ENCODE measurements around the gene PLIN4.

Gene PLIN4

GRCh38 chr19:4522291-4523002, 4.2 kb upstream of the PLIN4 start:
- no peaks in the 10 kb centered on the region for H3K27me3 ChIP-seq (replicated peaks; ENCODE audit: control insufficient read depth, insufficient read depth, low read length)
- peaks cover 51% of the 10 kb centered on the region for H3K4me1 ChIP-seq (ENCODE audit: control insufficient read depth, insufficient read depth, low read length)
- H3K4me3 ChIP-seq (ENCODE audit: low read length), result peak overlapping the region; percentile 42
- no peak for DNase-seq (ENCODE audit: low read depth)
- H3K9me3 ChIP-seq (ENCODE audit: control insufficient read depth, low read length), result no peaks in the 10 kb centered on the region
- H3K36me3 ChIP-seq (ENCODE audit: control insufficient read depth, insufficient read depth, low read length, severe bottlenecking), result no peaks in the 10 kb centered on the region
- peak overlapping the region; percentile 81 for H3K9ac ChIP-seq (ENCODE audit: low read length)

- H3K4me3 ChIP-seq (ENCODE audit: low read length), result peak overlapping the region; percentile 42
- H3K9me3 ChIP-seq (ENCODE audit: control insufficient read depth, low read length), result no peaks in the 10 kb centered on the region
- H3K4me1 ChIP-seq (ENCODE audit: control insufficient read depth, insufficient read depth, low read length), result peaks cover 56% of the 10 kb centered on the region
- no peaks in the 10 kb centered on the region for H3K27me3 ChIP-seq (replicated peaks; ENCODE audit: control insufficient read depth, insufficient read depth, low read length)
- no peak for DNase-seq (ENCODE audit: low read depth)
- no peaks in the 10 kb centered on the region for H3K36me3 ChIP-seq (ENCODE audit: control insufficient read depth, insufficient read depth, low read length, severe bottlenecking)
- peak overlapping the region; percentile 81 for H3K9ac ChIP-seq (ENCODE audit: low read length)
Observed at GRCh38 chr19:4521888-4522242, 3.6 kb upstream of the PLIN4 start.

GRCh38 chr19:4521170-4521887, 3.0 kb upstream of the PLIN4 start:
- no peaks in the 10 kb centered on the region for H3K27me3 ChIP-seq (replicated peaks; ENCODE audit: control insufficient read depth, insufficient read depth, low read length)
- peak overlapping the region; percentile 81 for H3K9ac ChIP-seq (ENCODE audit: low read length)
- H3K36me3 ChIP-seq (ENCODE audit: control insufficient read depth, insufficient read depth, low read length, severe bottlenecking), result peaks cover 3% of the 10 kb centered on the region
- peak overlapping the region; percentile 42 for H3K4me3 ChIP-seq (ENCODE audit: low read length)
- no peak for DNase-seq (ENCODE audit: low read depth)
- H3K4me1 ChIP-seq (ENCODE audit: control insufficient read depth, insufficient read depth, low read length), result peaks cover 60% of the 10 kb centered on the region
- H3K9me3 ChIP-seq (ENCODE audit: control insufficient read depth, low read length), result no peaks in the 10 kb centered on the region

- peaks cover 13% of the 10 kb centered on the region for H3K36me3 ChIP-seq (ENCODE audit: control insufficient read depth, insufficient read depth, low read length, severe bottlenecking)
- no peaks in the 10 kb centered on the region for H3K27me3 ChIP-seq (replicated peaks; ENCODE audit: control insufficient read depth, insufficient read depth, low read length)
- no peak overlapping the region for H3K4me3 ChIP-seq (ENCODE audit: low read length)
- H3K9me3 ChIP-seq (ENCODE audit: control insufficient read depth, low read length), result no peaks in the 10 kb centered on the region
- peak overlapping the region; percentile 94 for H3K9ac ChIP-seq (ENCODE audit: low read length)
- DNase-seq (ENCODE audit: low read depth), result no peak
- peaks cover 63% of the 10 kb centered on the region for H3K4me1 ChIP-seq (ENCODE audit: control insufficient read depth, insufficient read depth, low read length)
Observed at GRCh38 chr19:4519521-4520277, 1.4 kb upstream of the PLIN4 start.

- H3K36me3 ChIP-seq (ENCODE audit: control insufficient read depth, insufficient read depth, low read length, severe bottlenecking), result peaks cover 15% of the 10 kb centered on the region
- no peaks in the 10 kb centered on the region for H3K9me3 ChIP-seq (ENCODE audit: control insufficient read depth, low read length)
- H3K9ac ChIP-seq (ENCODE audit: low read length), result peak overlapping the region; percentile 94
- peaks cover 63% of the 10 kb centered on the region for H3K4me1 ChIP-seq (ENCODE audit: control insufficient read depth, insufficient read depth, low read length)
- H3K27me3 ChIP-seq (replicated peaks; ENCODE audit: control insufficient read depth, insufficient read depth, low read length), result no peaks in the 10 kb centered on the region
- DNase-seq (ENCODE audit: low read depth), result no peak
- peak overlapping the region; percentile 85 for H3K4me3 ChIP-seq (ENCODE audit: low read length)
Observed at GRCh38 chr19:4519172-4519496, 848 bp upstream of the PLIN4 start.

- H3K4me1 ChIP-seq (ENCODE audit: control insufficient read depth, insufficient read depth, low read length), result peaks cover 53% of the 10 kb centered on the region
- no peaks in the 10 kb centered on the region for H3K9me3 ChIP-seq (ENCODE audit: control insufficient read depth, low read length)
- no peaks in the 10 kb centered on the region for H3K27me3 ChIP-seq (replicated peaks; ENCODE audit: control insufficient read depth, insufficient read depth, low read length)
- H3K9ac ChIP-seq (ENCODE audit: low read length), result peak overlapping the region; percentile 94
- H3K4me3 ChIP-seq (ENCODE audit: low read length), result peak overlapping the region; percentile 85
- H3K36me3 ChIP-seq (ENCODE audit: control insufficient read depth, insufficient read depth, low read length, severe bottlenecking), result peaks cover 30% of the 10 kb centered on the region
- DNase-seq (ENCODE audit: low read depth), result no peak
Observed at GRCh38 chr19:4517451-4518057, 732 bp downstream of the PLIN4 start.

- H3K9ac ChIP-seq (ENCODE audit: low read length), result peak overlapping the region; percentile 94
- H3K27me3 ChIP-seq (replicated peaks; ENCODE audit: control insufficient read depth, insufficient read depth, low read length), result no peaks in the 10 kb centered on the region
- H3K4me1 ChIP-seq (ENCODE audit: control insufficient read depth, insufficient read depth, low read length), result peaks cover 46% of the 10 kb centered on the region
- no peaks in the 10 kb centered on the region for H3K9me3 ChIP-seq (ENCODE audit: control insufficient read depth, low read length)
- H3K4me3 ChIP-seq (ENCODE audit: low read length), result peak overlapping the region; percentile 85
- DNase-seq (ENCODE audit: low read depth), result no peak
- peaks cover 37% of the 10 kb centered on the region for H3K36me3 ChIP-seq (ENCODE audit: control insufficient read depth, insufficient read depth, low read length, severe bottlenecking)
Observed at GRCh38 chr19:4516939-4517300, 1.4 kb downstream of the PLIN4 start.

- DNase-seq (ENCODE audit: low read depth), result no peak
- peak overlapping the region; percentile 85 for H3K4me3 ChIP-seq (ENCODE audit: low read length)
- peaks cover 41% of the 10 kb centered on the region for H3K4me1 ChIP-seq (ENCODE audit: control insufficient read depth, insufficient read depth, low read length)
- H3K9ac ChIP-seq (ENCODE audit: low read length), result peak overlapping the region; percentile 94
- H3K9me3 ChIP-seq (ENCODE audit: control insufficient read depth, low read length), result no peaks in the 10 kb centered on the region
- H3K27me3 ChIP-seq (replicated peaks; ENCODE audit: control insufficient read depth, insufficient read depth, low read length), result no peaks in the 10 kb centered on the region
- peaks cover 42% of the 10 kb centered on the region for H3K36me3 ChIP-seq (ENCODE audit: control insufficient read depth, insufficient read depth, low read length, severe bottlenecking)
Observed at GRCh38 chr19:4516199-4516938, 1.9 kb downstream of the PLIN4 start.

GRCh38 chr19:4515732-4516131, 2.6 kb downstream of the PLIN4 start:
- no peak for DNase-seq (ENCODE audit: low read depth)
- H3K4me3 ChIP-seq (ENCODE audit: low read length), result peak overlapping the region; percentile 85
- no peaks in the 10 kb centered on the region for H3K27me3 ChIP-seq (replicated peaks; ENCODE audit: control insufficient read depth, insufficient read depth, low read length)
- peaks cover 46% of the 10 kb centered on the region for H3K36me3 ChIP-seq (ENCODE audit: control insufficient read depth, insufficient read depth, low read length, severe bottlenecking)
- H3K4me1 ChIP-seq (ENCODE audit: control insufficient read depth, insufficient read depth, low read length), result peaks cover 34% of the 10 kb centered on the region
- peak overlapping the region; percentile 94 for H3K9ac ChIP-seq (ENCODE audit: low read length)
- no peaks in the 10 kb centered on the region for H3K9me3 ChIP-seq (ENCODE audit: control insufficient read depth, low read length)

GRCh38 chr19:4513248-4513647, 5.0 kb downstream of the PLIN4 start:
- Histone ChIP-seq H3K9ac (ENCODE audit: low read length) (no peak overlapping the region), H3K4me1 (ENCODE audit: control insufficient read depth, insufficient read depth, low read length) (peaks cover 17% of the 10 kb centered on the region), H3K9me3 (ENCODE audit: control insufficient read depth, low read length) (no peaks in the 10 kb centered on the region), H3K27me3 (replicated peaks; ENCODE audit: control insufficient read depth, insufficient read depth, low read length) (no peaks in the 10 kb centered on the region), H3K36me3 (ENCODE audit: control insufficient read depth, insufficient read depth, low read length, severe bottlenecking) (peaks cover 55% of the 10 kb centered on the region), H3K4me3 (ENCODE audit: low read length) (peak overlapping the region; percentile 5)
- DNase-seq (ENCODE audit: low read depth), result no peak
